K562 (cell line): Measurements from ENCODE around the gene FBXW9. TPM values are rescaled to one million over a fixed set of nuclear protein-coding genes. Genes with fewer than 3 reads are reported as not detected.

Source experiments
- CBFB ChIP-seq: sonication (generic); formaldehyde crosslinking; IDR thresholded peaks from 2 replicates; pipeline ENCODE4 v1.4.0; 2020; ENCODE audit warnings: mild to moderate bottlenecking, missing genetic modification reagents
- CEBPG ChIP-seq, 3 experiments: fragments of 200-800 bp in 1 of 3; sonication (Bioruptor generic) in 1 of 3; sonication (generic) in 1 of 3; formaldehyde crosslinking in 1 of 3; IDR thresholded peaks in 2 of 3; conservative IDR thresholded peaks in 1 of 3; 2 replicates each; pipeline versions ENCODE4 v1.6.1 to v1.8.0; 2016 to 2022; ENCODE audit warnings: missing compliant biosample characterization in 2 of 3, missing genetic modification characterization in 2 of 3, mild to moderate bottlenecking in 1 of 3, missing genetic modification reagents in 1 of 3
- DPF2 ChIP-seq: fragments of 450-650 bp; IDR thresholded peaks from 2 replicates; pipeline ENCODE4 v1.6.1; 2016
- TEAD1 ChIP-seq, 2 experiments: fragments of 450-650 bp in 1 of 2; sonication (generic) in 1 of 2; formaldehyde crosslinking; IDR thresholded peaks; 2 replicates each; pipeline versions ENCODE4 v1.4.0 to v1.8.0; 2020 to 2022; ENCODE audit warnings: mild to moderate bottlenecking in 2 of 2, missing genetic modification reagents in 1 of 2
- TFAP4 ChIP-seq: sonication (generic); formaldehyde crosslinking; IDR thresholded peaks from 2 replicates; pipeline ENCODE4 v1.8.0; 2022; ENCODE audit warnings: missing genetic modification reagents, mild to moderate bottlenecking, moderate library complexity, borderline replicate concordance
- ZNF121 ChIP-seq: sonication (generic); formaldehyde crosslinking; conservative IDR thresholded peaks from 2 replicates; pipeline ENCODE4 v1.8.0; 2022; ENCODE audit warnings: missing genetic modification reagents
- polyA plus RNA-seq, 8 experiments: library from polyadenylated mRNA; depleted of rRNA in 4 of 8; stranded (reverse) in 5 of 8; unstranded in 3 of 8; fragments of >200 nt; fragmentation: Nextera tagmentation in 2 of 8; fragmentation: Illumina TruSeq in 1 of 8; extraction: Ambion mirVana in 2 of 8; extraction: Trizol in 1 of 8; gene quantifications; 2 replicates each; pipeline versions ENCODE4 v1.2.1 to v1.2.3, GENCODE V29; 2011 to 2014; ENCODE audit warnings: inconsistent platforms in 1 of 8, missing spikeins in 1 of 8
- total RNA-seq, 7 experiments: library from RNA; depleted of rRNA in 6 of 7; stranded (reverse); fragments of >200 nt in 6 of 7; fragmentation: Illumina TruSeq in 2 of 7; extraction: Trizol in 2 of 7; gene quantifications; 2 replicates each; pipeline versions ENCODE4 v1.2.1 to v1.2.3, GENCODE V29; 2011 to 2021; ENCODE audit warnings: low replicate concordance in 1 of 7
- TF ChIP-seq, protein P1 (sequence below): fragments of 450-650 bp; IDR thresholded peaks from 2 replicates; pipeline ENCODE4 v1.6.1; 2016; ENCODE audit warnings: missing biosample characterization, missing genetic modification characterization
- TF ChIP-seq, protein P2 (sequence below): fragments of 450-650 bp; IDR thresholded peaks from 2 replicates; pipeline ENCODE4 v1.6.1; 2016; ENCODE audit warnings: mild to moderate bottlenecking, moderate library complexity
- TF ChIP-seq, protein P3 (sequence below): conservative IDR thresholded peaks from 2 replicates; pipeline ENCODE4 v1.6.1; 2011; ENCODE audit warnings: low read depth, mild to moderate bottlenecking, low read length; ENCODE audit not compliant: control insufficient read depth

Gene FBXW9
- total and polyA plus RNA-seq, 9 of the 15 experiments (the other 6 are each of a cell fraction or from before 2014, with no cell fraction given): 0.23 to 21.7 (median 6.2) TPM

- TF ChIP-seq, protein P1, sequence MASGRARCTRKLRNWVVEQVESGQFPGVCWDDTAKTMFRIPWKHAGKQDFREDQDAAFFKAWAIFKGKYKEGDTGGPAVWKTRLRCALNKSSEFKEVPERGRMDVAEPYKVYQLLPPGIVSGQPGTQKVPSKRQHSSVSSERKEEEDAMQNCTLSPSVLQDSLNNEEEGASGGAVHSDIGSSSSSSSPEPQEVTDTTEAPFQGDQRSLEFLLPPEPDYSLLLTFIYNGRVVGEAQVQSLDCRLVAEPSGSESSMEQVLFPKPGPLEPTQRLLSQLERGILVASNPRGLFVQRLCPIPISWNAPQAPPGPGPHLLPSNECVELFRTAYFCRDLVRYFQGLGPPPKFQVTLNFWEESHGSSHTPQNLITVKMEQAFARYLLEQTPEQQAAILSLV (tag): no peak
- TF ChIP-seq TEAD1 (CRISPR knock-in tag; IDR thresholded peaks at IDR 0.05): peak in 1 of 2 experiments; percentile 80; a peak in 1 of 4 replicates
- no peak for TF ChIP-seq ZNF121 (CRISPR knock-in tag)
- TF ChIP-seq, protein P2, sequence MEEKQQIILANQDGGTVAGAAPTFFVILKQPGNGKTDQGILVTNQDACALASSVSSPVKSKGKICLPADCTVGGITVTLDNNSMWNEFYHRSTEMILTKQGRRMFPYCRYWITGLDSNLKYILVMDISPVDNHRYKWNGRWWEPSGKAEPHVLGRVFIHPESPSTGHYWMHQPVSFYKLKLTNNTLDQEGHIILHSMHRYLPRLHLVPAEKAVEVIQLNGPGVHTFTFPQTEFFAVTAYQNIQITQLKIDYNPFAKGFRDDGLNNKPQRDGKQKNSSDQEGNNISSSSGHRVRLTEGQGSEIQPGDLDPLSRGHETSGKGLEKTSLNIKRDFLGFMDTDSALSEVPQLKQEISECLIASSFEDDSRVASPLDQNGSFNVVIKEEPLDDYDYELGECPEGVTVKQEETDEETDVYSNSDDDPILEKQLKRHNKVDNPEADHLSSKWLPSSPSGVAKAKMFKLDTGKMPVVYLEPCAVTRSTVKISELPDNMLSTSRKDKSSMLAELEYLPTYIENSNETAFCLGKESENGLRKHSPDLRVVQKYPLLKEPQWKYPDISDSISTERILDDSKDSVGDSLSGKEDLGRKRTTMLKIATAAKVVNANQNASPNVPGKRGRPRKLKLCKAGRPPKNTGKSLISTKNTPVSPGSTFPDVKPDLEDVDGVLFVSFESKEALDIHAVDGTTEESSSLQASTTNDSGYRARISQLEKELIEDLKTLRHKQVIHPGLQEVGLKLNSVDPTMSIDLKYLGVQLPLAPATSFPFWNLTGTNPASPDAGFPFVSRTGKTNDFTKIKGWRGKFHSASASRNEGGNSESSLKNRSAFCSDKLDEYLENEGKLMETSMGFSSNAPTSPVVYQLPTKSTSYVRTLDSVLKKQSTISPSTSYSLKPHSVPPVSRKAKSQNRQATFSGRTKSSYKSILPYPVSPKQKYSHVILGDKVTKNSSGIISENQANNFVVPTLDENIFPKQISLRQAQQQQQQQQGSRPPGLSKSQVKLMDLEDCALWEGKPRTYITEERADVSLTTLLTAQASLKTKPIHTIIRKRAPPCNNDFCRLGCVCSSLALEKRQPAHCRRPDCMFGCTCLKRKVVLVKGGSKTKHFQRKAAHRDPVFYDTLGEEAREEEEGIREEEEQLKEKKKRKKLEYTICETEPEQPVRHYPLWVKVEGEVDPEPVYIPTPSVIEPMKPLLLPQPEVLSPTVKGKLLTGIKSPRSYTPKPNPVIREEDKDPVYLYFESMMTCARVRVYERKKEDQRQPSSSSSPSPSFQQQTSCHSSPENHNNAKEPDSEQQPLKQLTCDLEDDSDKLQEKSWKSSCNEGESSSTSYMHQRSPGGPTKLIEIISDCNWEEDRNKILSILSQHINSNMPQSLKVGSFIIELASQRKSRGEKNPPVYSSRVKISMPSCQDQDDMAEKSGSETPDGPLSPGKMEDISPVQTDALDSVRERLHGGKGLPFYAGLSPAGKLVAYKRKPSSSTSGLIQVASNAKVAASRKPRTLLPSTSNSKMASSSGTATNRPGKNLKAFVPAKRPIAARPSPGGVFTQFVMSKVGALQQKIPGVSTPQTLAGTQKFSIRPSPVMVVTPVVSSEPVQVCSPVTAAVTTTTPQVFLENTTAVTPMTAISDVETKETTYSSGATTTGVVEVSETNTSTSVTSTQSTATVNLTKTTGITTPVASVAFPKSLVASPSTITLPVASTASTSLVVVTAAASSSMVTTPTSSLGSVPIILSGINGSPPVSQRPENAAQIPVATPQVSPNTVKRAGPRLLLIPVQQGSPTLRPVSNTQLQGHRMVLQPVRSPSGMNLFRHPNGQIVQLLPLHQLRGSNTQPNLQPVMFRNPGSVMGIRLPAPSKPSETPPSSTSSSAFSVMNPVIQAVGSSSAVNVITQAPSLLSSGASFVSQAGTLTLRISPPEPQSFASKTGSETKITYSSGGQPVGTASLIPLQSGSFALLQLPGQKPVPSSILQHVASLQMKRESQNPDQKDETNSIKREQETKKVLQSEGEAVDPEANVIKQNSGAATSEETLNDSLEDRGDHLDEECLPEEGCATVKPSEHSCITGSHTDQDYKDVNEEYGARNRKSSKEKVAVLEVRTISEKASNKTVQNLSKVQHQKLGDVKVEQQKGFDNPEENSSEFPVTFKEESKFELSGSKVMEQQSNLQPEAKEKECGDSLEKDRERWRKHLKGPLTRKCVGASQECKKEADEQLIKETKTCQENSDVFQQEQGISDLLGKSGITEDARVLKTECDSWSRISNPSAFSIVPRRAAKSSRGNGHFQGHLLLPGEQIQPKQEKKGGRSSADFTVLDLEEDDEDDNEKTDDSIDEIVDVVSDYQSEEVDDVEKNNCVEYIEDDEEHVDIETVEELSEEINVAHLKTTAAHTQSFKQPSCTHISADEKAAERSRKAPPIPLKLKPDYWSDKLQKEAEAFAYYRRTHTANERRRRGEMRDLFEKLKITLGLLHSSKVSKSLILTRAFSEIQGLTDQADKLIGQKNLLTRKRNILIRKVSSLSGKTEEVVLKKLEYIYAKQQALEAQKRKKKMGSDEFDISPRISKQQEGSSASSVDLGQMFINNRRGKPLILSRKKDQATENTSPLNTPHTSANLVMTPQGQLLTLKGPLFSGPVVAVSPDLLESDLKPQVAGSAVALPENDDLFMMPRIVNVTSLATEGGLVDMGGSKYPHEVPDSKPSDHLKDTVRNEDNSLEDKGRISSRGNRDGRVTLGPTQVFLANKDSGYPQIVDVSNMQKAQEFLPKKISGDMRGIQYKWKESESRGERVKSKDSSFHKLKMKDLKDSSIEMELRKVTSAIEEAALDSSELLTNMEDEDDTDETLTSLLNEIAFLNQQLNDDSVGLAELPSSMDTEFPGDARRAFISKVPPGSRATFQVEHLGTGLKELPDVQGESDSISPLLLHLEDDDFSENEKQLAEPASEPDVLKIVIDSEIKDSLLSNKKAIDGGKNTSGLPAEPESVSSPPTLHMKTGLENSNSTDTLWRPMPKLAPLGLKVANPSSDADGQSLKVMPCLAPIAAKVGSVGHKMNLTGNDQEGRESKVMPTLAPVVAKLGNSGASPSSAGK: peak; percentile 73
- TF ChIP-seq, protein P3, sequence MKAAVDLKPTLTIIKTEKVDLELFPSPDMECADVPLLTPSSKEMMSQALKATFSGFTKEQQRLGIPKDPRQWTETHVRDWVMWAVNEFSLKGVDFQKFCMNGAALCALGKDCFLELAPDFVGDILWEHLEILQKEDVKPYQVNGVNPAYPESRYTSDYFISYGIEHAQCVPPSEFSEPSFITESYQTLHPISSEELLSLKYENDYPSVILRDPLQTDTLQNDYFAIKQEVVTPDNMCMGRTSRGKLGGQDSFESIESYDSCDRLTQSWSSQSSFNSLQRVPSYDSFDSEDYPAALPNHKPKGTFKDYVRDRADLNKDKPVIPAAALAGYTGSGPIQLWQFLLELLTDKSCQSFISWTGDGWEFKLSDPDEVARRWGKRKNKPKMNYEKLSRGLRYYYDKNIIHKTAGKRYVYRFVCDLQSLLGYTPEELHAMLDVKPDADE: peak; percentile 52; the same call in 1 of the 2 replicates
- TF ChIP-seq DPF2: peak; percentile 33; the same call in 1 of the 2 replicates
- peak; percentile 82; the same call in 1 of the 2 replicates for TF ChIP-seq CBFB
- peak; percentile 34 for TF ChIP-seq CEBPG (CRISPR knock-in tag; IDR thresholded peaks at IDR 0.05)
- TF ChIP-seq CEBPG (tag; conservative IDR thresholded peaks at IDR 0.05 in 1 of 2, IDR thresholded peaks at IDR 0.05 in 1 of 2): no peak
- TF ChIP-seq TFAP4 (CRISPR knock-in tag): peak; percentile 58; the same call in 1 of the 2 replicates
These were observed 56.4 kb downstream of the FBXW9 start (continued) for GRCh38 chr19:12639901-12640613.
